SU-DHL-6 (cell line): ENCODE results near the gene LTBP1.

Source experiments
- H2AFZ ChIP-seq: fragments of 200-600 bp; sonication (generic); 2 replicates; pipeline ENCODE4 v1.6.1; 2014; ENCODE audit warnings: low read depth, mild to moderate bottlenecking, moderate library complexity, mixed read lengths, antibody characterized with exemption, low read length; ENCODE audit not compliant: severe bottlenecking
- H3F3A ChIP-seq: fragments of 200-600 bp; shearing (Covaris generic); 2 replicates; pipeline ENCODE4 v1.6.0; 2016; ENCODE audit warnings: antibody characterized with exemption, mild to moderate bottlenecking; ENCODE audit not compliant: insufficient read depth
- H3K27ac ChIP-seq: fragments of 200-600 bp; sonication (generic); 2 replicates; pipeline ENCODE4 v1.5.1; 2016; ENCODE audit warnings: low read depth, mild to moderate bottlenecking, low read length, moderate library complexity, mixed read lengths
- H3K27me3 ChIP-seq: fragments of 200-600 bp; sonication (generic), shearing (Covaris generic); 2 replicates; pipeline ENCODE4 v1.6.0; 2014; ENCODE audit warnings: mild to moderate bottlenecking, low read length
- H3K36me3 ChIP-seq: fragments of 200-600 bp; sonication (generic); 2 replicates; pipeline ENCODE4 v1.6.1; 2014; ENCODE audit warnings: mild to moderate bottlenecking, low read length, mixed read lengths
- H3K4me2 ChIP-seq: fragments of 300-600, 200-600 bp; shearing (Covaris generic), sonication (generic); 2 replicates; pipeline ENCODE4 v1.6.0; 2014; ENCODE audit warnings: low read length, low read depth, mild to moderate bottlenecking; ENCODE audit not compliant: poor library complexity, severe bottlenecking
- H3K4me3 ChIP-seq: fragments of 200-600 bp; sonication (generic); 2 replicates; pipeline ENCODE4 v1.5.1; 2014; ENCODE audit warnings: antibody characterized with exemption, low read length, mild to moderate bottlenecking, mixed read lengths; ENCODE audit not compliant: insufficient read depth, poor library complexity, severe bottlenecking
- H3K79me2 ChIP-seq: fragments of 200-600 bp; sonication (generic); 2 replicates; pipeline ENCODE4 v1.6.1; 2014; ENCODE audit warnings: mild to moderate bottlenecking, low read length, moderate library complexity; ENCODE audit not compliant: insufficient read depth
- H3K9ac ChIP-seq: fragments of 200-600 bp; sonication (generic); 2 replicates; pipeline ENCODE4 v1.7.0; 2014; ENCODE audit warnings: mild to moderate bottlenecking, low read length
- H3K9me2 ChIP-seq: fragments of 200-600 bp; sonication (generic); replicated peaks from 2 replicates; pipeline ENCODE4 v1.6.1; 2014; ENCODE audit warnings: low read length; ENCODE audit not compliant: insufficient read depth
- H3K9me3 ChIP-seq: fragments of 200-600 bp; sonication (generic); 2 replicates; pipeline ENCODE4 v1.6.1; 2014; ENCODE audit warnings: low read length, mixed read lengths; ENCODE audit not compliant: insufficient read depth
- H4K20me1 ChIP-seq: fragments of 200-600 bp; sonication (generic); 2 replicates; pipeline ENCODE4 v1.6.1; 2014; ENCODE audit warnings: low read depth, mild to moderate bottlenecking, antibody characterized with exemption, low read length, moderate library complexity, mixed read lengths
- EZH2phosphoT487 ChIP-seq: fragments of 200-600 bp; sonication (generic), shearing (Covaris generic); conservative IDR thresholded peaks from 2 replicates; pipeline ENCODE4 v1.6.1; 2018; ENCODE audit warnings: mild to moderate bottlenecking, antibody characterized with exemption, low read length, moderate library complexity, mixed read lengths
- TF ChIP-seq, protein P1 (sequence below): fragments of 200-600 bp; sonication (generic); IDR thresholded peaks from one replicate; pipeline ENCODE4 v1.5.1; 2017; ENCODE audit warnings: antibody characterized with exemption, mild to moderate bottlenecking, low read length, moderate library complexity; ENCODE audit not compliant: insufficient read depth, poor library complexity, severe bottlenecking

The LTBP1 gene

DNA sequence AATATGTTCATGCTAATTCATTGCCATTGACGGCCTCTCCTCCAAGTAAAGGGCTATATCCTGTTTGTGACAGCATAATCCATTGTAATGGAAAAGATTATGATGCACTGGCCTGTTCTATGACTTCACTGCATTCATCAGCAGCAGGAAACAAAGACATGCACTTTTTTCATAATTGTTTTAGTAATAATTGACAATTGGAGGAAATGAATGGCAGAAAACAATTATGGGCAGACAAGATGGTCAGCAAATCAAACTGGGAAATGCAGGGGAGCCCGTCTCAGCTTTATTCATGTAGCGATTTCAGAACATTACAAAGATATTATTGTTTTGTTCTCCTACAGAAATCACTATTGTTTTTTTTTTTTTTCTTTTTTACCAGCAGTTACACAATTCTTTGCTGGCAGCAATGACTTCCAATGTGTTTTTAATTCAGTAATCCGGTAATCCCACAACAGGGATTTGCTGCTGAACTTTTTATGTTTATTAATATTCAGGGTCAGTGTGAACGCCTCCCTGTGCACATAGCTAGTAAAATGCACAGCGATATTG, 495.9 kb downstream of the LTBP1 start:
- no peaks in the 10 kb centered on the region for H3K27me3 ChIP-seq
- H3F3A ChIP-seq = no peaks in the 10 kb centered on the region
- H3K9ac ChIP-seq = no peak overlapping the region
- no peak overlapping the region for H3K4me3 ChIP-seq
- H2AFZ ChIP-seq = no peak overlapping the region
- no peaks in the 10 kb centered on the region for H4K20me1 ChIP-seq
- no peak overlapping the region for H3K4me2 ChIP-seq
- H3K79me2 ChIP-seq = no peaks in the 10 kb centered on the region
- no peaks in the 10 kb centered on the region for H3K36me3 ChIP-seq
- H3K9me2 ChIP-seq = no peaks in the 10 kb centered on the region
- TF ChIP-seq EZH2phosphoT487 = no peak
- TF ChIP-seq, protein P1, sequence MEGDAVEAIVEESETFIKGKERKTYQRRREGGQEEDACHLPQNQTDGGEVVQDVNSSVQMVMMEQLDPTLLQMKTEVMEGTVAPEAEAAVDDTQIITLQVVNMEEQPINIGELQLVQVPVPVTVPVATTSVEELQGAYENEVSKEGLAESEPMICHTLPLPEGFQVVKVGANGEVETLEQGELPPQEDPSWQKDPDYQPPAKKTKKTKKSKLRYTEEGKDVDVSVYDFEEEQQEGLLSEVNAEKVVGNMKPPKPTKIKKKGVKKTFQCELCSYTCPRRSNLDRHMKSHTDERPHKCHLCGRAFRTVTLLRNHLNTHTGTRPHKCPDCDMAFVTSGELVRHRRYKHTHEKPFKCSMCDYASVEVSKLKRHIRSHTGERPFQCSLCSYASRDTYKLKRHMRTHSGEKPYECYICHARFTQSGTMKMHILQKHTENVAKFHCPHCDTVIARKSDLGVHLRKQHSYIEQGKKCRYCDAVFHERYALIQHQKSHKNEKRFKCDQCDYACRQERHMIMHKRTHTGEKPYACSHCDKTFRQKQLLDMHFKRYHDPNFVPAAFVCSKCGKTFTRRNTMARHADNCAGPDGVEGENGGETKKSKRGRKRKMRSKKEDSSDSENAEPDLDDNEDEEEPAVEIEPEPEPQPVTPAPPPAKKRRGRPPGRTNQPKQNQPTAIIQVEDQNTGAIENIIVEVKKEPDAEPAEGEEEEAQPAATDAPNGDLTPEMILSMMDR = no peak
- H3K9me3 ChIP-seq = no peaks in the 10 kb centered on the region
- no peak overlapping the region for H3K27ac ChIP-seq

DNA sequence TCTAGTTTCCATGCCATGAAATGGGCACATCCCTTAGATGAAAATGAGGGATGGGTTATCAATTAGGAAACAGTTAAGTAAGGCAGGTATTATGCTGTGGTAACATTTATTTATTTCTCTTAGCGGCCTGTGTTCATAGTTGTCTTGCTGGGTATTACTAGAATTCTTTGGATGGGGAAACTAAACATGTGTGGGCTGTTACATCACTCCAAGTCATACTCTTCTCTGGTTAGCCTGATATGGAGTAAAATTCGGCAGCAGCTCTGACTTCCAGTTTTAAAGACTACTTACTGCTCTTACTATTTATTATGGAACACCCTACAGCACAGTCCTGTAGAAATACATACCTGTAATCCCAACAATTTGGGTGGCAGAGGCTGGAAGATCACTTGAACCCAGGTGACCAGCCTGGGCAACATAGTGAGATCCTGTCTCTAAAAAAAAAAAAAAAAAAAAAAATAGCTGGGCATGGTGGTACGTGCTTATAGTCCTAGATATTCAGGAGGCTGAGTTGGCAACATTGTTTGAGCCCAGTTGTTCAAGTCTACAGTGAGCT, 496.6 kb downstream of the LTBP1 start:
- no peak for TF ChIP-seq EZH2phosphoT487
- TF ChIP-seq, protein P1 = no peak
- no peaks in the 10 kb centered on the region for H3F3A ChIP-seq
- no peaks in the 10 kb centered on the region for H3K9me3 ChIP-seq
- H3K79me2 ChIP-seq = no peaks in the 10 kb centered on the region
- H3K4me3 ChIP-seq = no peak overlapping the region
- no peaks in the 10 kb centered on the region for H4K20me1 ChIP-seq
- H3K36me3 ChIP-seq = no peaks in the 10 kb centered on the region
- H3K27me3 ChIP-seq = no peaks in the 10 kb centered on the region
- H3K9ac ChIP-seq = no peak overlapping the region
- no peak overlapping the region for H3K4me2 ChIP-seq
- no peak overlapping the region for H3K27ac ChIP-seq
- no peaks in the 10 kb centered on the region for H3K9me2 ChIP-seq
- H2AFZ ChIP-seq = no peak overlapping the region

DNA sequence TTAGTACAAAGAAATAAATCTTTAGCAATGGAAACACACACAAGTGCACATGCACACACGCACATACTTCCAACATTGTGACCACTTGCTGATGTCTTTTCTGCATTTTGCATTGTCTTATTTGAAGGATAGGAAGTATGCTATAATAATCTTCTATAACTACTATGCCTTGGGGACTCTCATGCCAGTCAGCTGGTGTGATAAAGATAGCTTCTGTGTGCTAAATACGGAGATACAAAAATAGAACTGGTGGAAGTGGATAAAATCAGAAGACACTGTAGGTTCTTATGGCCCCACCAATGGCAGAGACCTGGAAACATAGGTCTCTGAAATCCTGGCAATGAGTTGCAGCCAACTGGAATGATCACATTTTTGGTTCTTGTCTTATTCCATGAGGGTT, 498.2 kb downstream of the LTBP1 start:
- H3F3A ChIP-seq = no peaks in the 10 kb centered on the region
- no peaks in the 10 kb centered on the region for H4K20me1 ChIP-seq
- H3K27me3 ChIP-seq = no peaks in the 10 kb centered on the region
- TF ChIP-seq, protein P1 = no peak
- TF ChIP-seq EZH2phosphoT487 = no peak
- no peaks in the 10 kb centered on the region for H3K36me3 ChIP-seq
- H3K4me2 ChIP-seq = no peak overlapping the region
- no peak overlapping the region for H3K27ac ChIP-seq
- H3K79me2 ChIP-seq = no peaks in the 10 kb centered on the region
- no peak overlapping the region for H3K4me3 ChIP-seq
- no peaks in the 10 kb centered on the region for H3K9me2 ChIP-seq
- no peaks in the 10 kb centered on the region for H3K9me3 ChIP-seq
- H2AFZ ChIP-seq = no peak overlapping the region
- H3K9ac ChIP-seq = no peak overlapping the region
